Prostate gland (tissue), 2 donors: ENCODE measurements around the gene CCDC68.

Experiments used
- CTCF ChIP-seq, 4 experiments: fragments of 200-600 bp in 2 of 4; fragments of 450-650 bp in 2 of 4; sonication (generic) in 2 of 4; IDR thresholded peaks; 1 replicate in 3 of 4; 2 replicates in 1 of 4; pipeline ENCODE4 v1.5.1; 2016 to 2019; ENCODE audit warnings: antibody characterized with exemption in 4 of 4, mild to moderate bottlenecking in 2 of 4, moderate library complexity in 2 of 4
- POLR2A ChIP-seq: fragments of 450-650 bp; IDR thresholded peaks from one replicate; pipeline ENCODE4 v1.6.1; 2016; ENCODE audit warnings: antibody characterized with exemption, mild to moderate bottlenecking
- POLR2AphosphoS5 ChIP-seq: sonication (generic); formaldehyde crosslinking; IDR thresholded peaks from one replicate; pipeline ENCODE4 v1.6.1; 2017; ENCODE audit warnings: antibody characterized with exemption

DNA sequence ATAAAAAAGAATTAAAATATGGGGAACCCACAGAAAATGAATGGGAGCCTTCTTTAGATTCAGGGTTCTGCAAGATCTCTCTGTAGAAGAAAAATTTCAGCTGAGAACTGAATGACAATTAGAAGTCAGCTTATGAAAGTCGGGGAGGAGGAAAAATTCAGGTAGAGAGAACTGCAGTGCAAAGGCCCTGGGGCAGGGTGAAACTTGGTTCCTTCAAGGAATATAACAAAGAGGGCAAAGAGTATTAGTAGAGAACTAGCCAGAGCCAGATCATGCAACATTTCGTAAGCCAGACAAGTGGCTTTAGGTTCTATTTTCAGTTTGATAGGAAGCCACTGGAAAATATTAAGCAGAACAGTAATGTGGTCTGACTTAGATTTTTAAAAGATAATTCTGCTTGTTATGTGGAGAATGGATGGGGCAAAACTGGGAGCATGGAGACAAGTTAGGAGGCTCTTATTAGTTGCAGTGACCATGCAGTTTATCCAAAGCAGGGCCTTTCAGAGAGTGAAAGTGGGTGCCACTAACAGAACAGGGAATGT, 103.1 kb downstream of the CCDC68 start:
- TF ChIP-seq CTCF (IDR thresholded peaks at IDR 0.05) (no peak), POLR2AphosphoS5 (no peak), POLR2A (no peak)
